T-cell (primary cell): Measurements from ENCODE around the gene ADCY5. TPM values are rescaled to one million over a fixed set of nuclear protein-coding genes. Genes with fewer than 3 reads are reported as not detected.

Experiments used
- ATAC-seq, 4 experiments: fragments of 200-7000 bp in 3 of 4; fragments of 150-1000 bp in 1 of 4; cut with Tn5 transposase; replicated peaks in 1 of 4; 1 replicate in 3 of 4; 2 replicates in 1 of 4; pipeline ENCODE4 v1.10.0; 2021; ENCODE audit warnings: moderate library complexity in 3 of 4, mild to moderate bottlenecking in 2 of 4, moderate number of reproducible peaks in 1 of 4
- CTCF ChIA-PET, 2 donors: fragments of 300-600 bp; sonication (Branson Sonifier 250); formaldehyde crosslinking; loops; one replicate each; lab custom pipeline; 2022; ENCODE audit warnings: antibody characterized with exemption in 2 of 2; lab: Charles Lee
- POLR2A ChIA-PET, 2 donors: fragments of 300-600 bp; sonication (Branson Sonifier 250); formaldehyde crosslinking; loops; one replicate each; lab custom pipeline; 2022; ENCODE audit warnings: antibody characterized with exemption in 2 of 2; lab: Charles Lee
- DNase-seq, 35 experiments: peaks; one replicate each; pipeline versions ENCODE4 v3.0.0 to v3.0.0-alpha.2; 2013 to 2023
- H3K27ac ChIP-seq: one replicate; pipeline ENCODE4 v1.5.1; 2013; ENCODE audit warnings: low read length
- H3K27me3 ChIP-seq, 2 experiments: replicated peaks in 1 of 2; 1 replicate in 1 of 2; 2 replicates in 1 of 2; pipeline versions ENCODE4 v1.6.1 to v1.7.0; 2013; ENCODE audit warnings: low read length in 1 of 2, mixed read lengths in 1 of 2; ENCODE audit not compliant: control insufficient read depth in 2 of 2, insufficient read depth in 2 of 2; ENCODE audit errors: extremely low read depth in 1 of 2
- H3K36me3 ChIP-seq, 2 donors: 1 replicate in 1 of 2; 2 replicates in 1 of 2; pipeline versions ENCODE4 v1.6.1 to v1.7.0; 2013; ENCODE audit warnings: low read length in 1 of 2; ENCODE audit not compliant: control insufficient read depth in 2 of 2, insufficient read depth in 1 of 2; ENCODE audit errors: extremely low read depth in 1 of 2
- H3K4me1 ChIP-seq, 2 experiments: 1 replicate in 1 of 2; 2 replicates in 1 of 2; pipeline versions ENCODE4 v1.6.1 to v1.7.0; 2013; ENCODE audit warnings: low read length in 2 of 2, mixed read lengths in 1 of 2; ENCODE audit not compliant: insufficient read depth in 2 of 2, control insufficient read depth in 1 of 2; ENCODE audit errors: extremely low read depth in 1 of 2
- H3K4me3 ChIP-seq, 2 donors: 1 replicate in 1 of 2; 2 replicates in 1 of 2; pipeline versions ENCODE4 v1.5.1 to v1.7.0; 2013; ENCODE audit warnings: mild to moderate bottlenecking in 2 of 2, low read length in 1 of 2, moderate library complexity in 1 of 2; ENCODE audit not compliant: control insufficient read depth in 1 of 2; ENCODE audit errors: extremely low read depth in 1 of 2
- H3K9me3 ChIP-seq: 2 replicates; pipeline ENCODE4 v1.7.0; 2013
- H3K27ac Mint-ChIP-seq, 2 donors: one replicate each; pipeline ENCODE4 v1.8.0; 2020 to 2021; ENCODE audit warnings: mild to moderate bottlenecking in 2 of 2, mixed read lengths in 2 of 2
- H3K27me3 Mint-ChIP-seq, 2 donors: one replicate each; pipeline ENCODE4 v1.8.0; 2021 to 2022; ENCODE audit warnings: mixed read lengths in 2 of 2
- H3K36me3 Mint-ChIP-seq: one replicate; pipeline ENCODE4 v1.8.0; 2021; ENCODE audit warnings: mixed read lengths
- H3K4me1 Mint-ChIP-seq, 3 donors: one replicate each; pipeline ENCODE4 v1.8.0; 2020 to 2022; ENCODE audit warnings: mixed read lengths in 3 of 3, mild to moderate bottlenecking in 1 of 3
- H3K4me3 Mint-ChIP-seq, 3 donors: one replicate each; pipeline ENCODE4 v1.8.0; 2020 to 2022; ENCODE audit warnings: mild to moderate bottlenecking in 3 of 3, mixed read lengths in 3 of 3, moderate library complexity in 3 of 3
- H3K9me3 Mint-ChIP-seq, 3 donors: one replicate each; pipeline ENCODE4 v1.8.0; 2020 to 2022; ENCODE audit warnings: mixed read lengths in 3 of 3
- WGBS: methylation state at CpG from one replicate; pipeline ENCODE4 v1.1.5; 2013; ENCODE audit warnings: missing lambda C conversion rate; ENCODE audit not compliant: insufficient coverage; 5-methylcytosine and 5-hydroxymethylcytosine counted together
- total RNA-seq, 35 experiments: library from RNA in 6 of 35; stranded (reverse) in 6 of 35; fragments of 120-200 nt in 1 of 35; gene quantifications; one replicate each; pipeline versions ENCODE4 v1.2.1 to v1.2.4 and lab custom pipeline; 2013 to 2026

Gene ADCY5
- total RNA-seq, 5 donors from 2014 or later (not counting 1 experiment from before 2014, with no cell fraction given), result 0.23 TPM; not detected in 4

DNA sequence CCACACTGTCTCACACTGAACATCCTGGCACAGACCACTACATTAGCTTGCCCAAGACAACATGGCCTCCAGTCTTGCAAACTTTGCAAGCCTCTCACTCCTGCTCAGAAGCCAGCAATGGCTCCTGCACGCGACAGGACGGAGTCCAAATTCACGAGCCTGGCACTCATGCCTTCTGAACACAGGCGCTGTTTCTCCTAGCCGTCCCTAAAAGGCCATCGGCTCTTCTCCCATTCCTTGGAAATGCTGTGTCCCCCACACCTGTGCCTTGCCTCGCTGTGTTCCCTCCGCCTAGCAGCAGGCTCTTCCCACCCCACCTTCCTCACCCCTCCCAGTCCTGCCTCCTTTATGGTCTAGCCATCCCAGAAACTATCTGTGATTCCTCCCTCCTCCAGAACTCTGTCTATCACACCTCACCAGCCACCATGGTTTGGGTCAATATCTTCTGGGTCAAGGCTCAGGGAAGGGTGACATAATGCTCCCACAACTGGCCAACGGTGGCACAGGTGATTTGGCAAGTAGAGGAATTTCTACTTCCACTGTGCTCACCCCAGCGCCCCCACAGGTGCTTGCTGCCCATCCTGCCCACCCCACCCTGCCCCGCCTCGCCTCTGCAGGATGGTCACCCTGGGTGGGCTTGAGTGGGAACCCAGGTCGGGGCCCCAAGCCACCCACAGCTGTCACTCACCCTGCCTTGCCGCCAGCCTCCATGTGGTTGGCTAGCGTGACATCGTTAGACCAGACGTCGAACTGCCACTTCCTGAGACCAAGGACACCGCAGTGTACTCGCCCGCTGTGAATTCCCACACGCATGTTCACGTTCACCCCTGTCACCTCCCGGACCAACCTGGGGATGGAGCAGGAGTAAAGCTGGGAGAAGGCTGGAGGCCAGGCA is 120.7 kb downstream of the ADCY5 start:
- DNase-seq (no peak), ATAC-seq (peak in 1 of 4 experiments; percentile 17)
- WGBS, result 71% methylated on average over 21 of the region's 25 CpGs
- H3K27ac Mint-ChIP-seq, result no peak overlapping the region
- no peaks in the 10 kb centered on the region for H3K36me3 Mint-ChIP-seq
- H3K4me3 ChIP-seq, result no peak overlapping the region
- peaks cover 0 to 3% of the 10 kb centered on the region in 2 experiments for H3K4me1 ChIP-seq
- no peaks in the 10 kb centered on the region for H3K9me3 ChIP-seq
- POLR2A ChIA-PET, result no interaction called here
- H3K27ac ChIP-seq, result no peak overlapping the region
- CTCF ChIA-PET, result interaction anchor here (0.5 to 2.5 kb wide), 6 partner anchors 10 to 954 kb away, joined by 3 to 15 read pairs (median 7); no protein-coding TSS in a partner anchor
- H3K36me3 ChIP-seq, result no peaks in the 10 kb centered on the region
- H3K4me3 Mint-ChIP-seq, result no peak overlapping the region
- H3K4me1 Mint-ChIP-seq, result no peaks in the 10 kb centered on the region
- H3K27me3 Mint-ChIP-seq, result peaks cover under 1 to 8% of the 10 kb centered on the region in 2 donors
- H3K27me3 ChIP-seq, result peaks cover 0 to 16% of the 10 kb centered on the region in 2 experiments
- H3K9me3 Mint-ChIP-seq, result no peaks in the 10 kb centered on the region

DNA sequence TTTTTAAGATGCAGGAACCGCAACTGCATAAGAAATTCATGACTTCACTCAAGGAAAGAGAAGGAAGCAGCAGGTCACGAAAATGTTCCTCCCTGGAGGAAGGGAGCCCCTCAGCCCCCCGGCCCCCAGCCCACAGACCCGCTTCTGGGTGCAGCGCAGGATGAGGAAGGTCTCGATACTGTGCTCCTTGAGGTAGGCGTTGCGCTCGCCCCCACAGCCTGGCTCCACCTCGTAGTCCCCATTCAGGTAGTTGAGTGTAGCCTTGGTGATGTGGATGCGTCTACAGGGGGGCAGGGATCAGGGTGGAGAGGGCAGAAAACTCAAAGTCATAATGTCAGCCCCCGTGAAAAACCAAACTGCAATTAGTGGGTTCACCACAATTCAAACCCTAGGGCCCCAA is 121.4 kb downstream of the ADCY5 start:
- Mint-ChIP-seq H3K9me3 (no peaks in the 10 kb centered on the region), H3K4me3 (no peak overlapping the region)

DNA sequence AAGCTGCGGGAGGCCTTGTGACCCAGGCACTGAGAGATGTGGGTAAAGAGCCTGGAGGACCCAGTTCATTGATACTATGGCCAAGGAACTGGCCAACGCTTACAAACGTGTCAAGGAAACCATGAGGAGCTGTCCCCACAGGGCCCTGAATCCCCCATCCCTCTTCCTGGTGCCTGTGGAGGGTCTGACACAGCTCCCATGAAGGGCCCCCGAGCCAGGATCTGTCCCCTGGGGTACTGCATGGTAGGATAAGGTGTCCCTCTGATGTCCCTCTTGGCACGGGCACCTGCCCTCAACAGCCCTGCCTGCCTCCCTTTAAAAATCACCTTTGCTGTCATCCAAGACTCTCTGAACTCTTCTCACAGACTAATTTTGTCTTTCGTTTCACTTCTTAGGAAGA is 122.4 kb downstream of the ADCY5 start:
- Mint-ChIP-seq H3K36me3 (no peaks in the 10 kb centered on the region), H3K4me3 (no peak overlapping the region), H3K9me3 (no peaks in the 10 kb centered on the region), H3K27ac (no peak overlapping the region), H3K27me3 (peaks cover 5 to 16% of the 10 kb centered on the region in 2 donors), H3K4me1 (no peaks in the 10 kb centered on the region)
- no peaks in the 10 kb centered on the region for H3K36me3 ChIP-seq
- CTCF ChIA-PET, result interaction anchor here (0.6 to 2.5 kb wide), 5 partner anchors 12 to 233 kb away, joined by 3 to 15 read pairs (median 5); no protein-coding TSS in a partner anchor
- POLR2A ChIA-PET, result interaction anchor here in 1 of 2 donors (0.7 kb wide), 1 partner anchor 1651 kb away, joined by 3 read pairs; no protein-coding TSS in a partner anchor
- peaks cover 0 to 3% of the 10 kb centered on the region in 2 experiments for H3K4me1 ChIP-seq
- WGBS, result 83% methylated on average over 3 of the region's 6 CpGs
- no peak for DNase-seq
- no peak for ATAC-seq
- H3K27me3 ChIP-seq, result peaks cover 0 to 29% of the 10 kb centered on the region in 2 experiments
- no peak overlapping the region for H3K27ac ChIP-seq
- no peaks in the 10 kb centered on the region for H3K9me3 ChIP-seq
- H3K4me3 ChIP-seq, result no peak overlapping the region

More for the DNA sequence above, 121.4 kb downstream of the ADCY5 start:
- POLR2A ChIA-PET, result no interaction called here
- no peaks in the 10 kb centered on the region for H3K4me1 Mint-ChIP-seq
- no peak overlapping the region for H3K27ac Mint-ChIP-seq
- ATAC-seq (no peak), DNase-seq (no peak)
- no peaks in the 10 kb centered on the region for H3K36me3 Mint-ChIP-seq
- Histone ChIP-seq H3K4me1 (peaks cover 0 to 3% of the 10 kb centered on the region in 2 experiments), H3K9me3 (no peaks in the 10 kb centered on the region), H3K4me3 (no peak overlapping the region), H3K36me3 (no peaks in the 10 kb centered on the region), H3K27me3 (peaks cover 0 to 20% of the 10 kb centered on the region in 2 experiments), H3K27ac (no peak overlapping the region)
- H3K27me3 Mint-ChIP-seq, result peaks cover 5 to 15% of the 10 kb centered on the region in 2 donors
- WGBS, result 55% methylated on average over 5 of the region's 12 CpGs
- CTCF ChIA-PET, result interaction anchor here (0.5 to 2.5 kb wide), 3 partner anchors 11 to 1842 kb away, joined by 3 to 15 read pairs (median 5); no protein-coding TSS in a partner anchor

DNA sequence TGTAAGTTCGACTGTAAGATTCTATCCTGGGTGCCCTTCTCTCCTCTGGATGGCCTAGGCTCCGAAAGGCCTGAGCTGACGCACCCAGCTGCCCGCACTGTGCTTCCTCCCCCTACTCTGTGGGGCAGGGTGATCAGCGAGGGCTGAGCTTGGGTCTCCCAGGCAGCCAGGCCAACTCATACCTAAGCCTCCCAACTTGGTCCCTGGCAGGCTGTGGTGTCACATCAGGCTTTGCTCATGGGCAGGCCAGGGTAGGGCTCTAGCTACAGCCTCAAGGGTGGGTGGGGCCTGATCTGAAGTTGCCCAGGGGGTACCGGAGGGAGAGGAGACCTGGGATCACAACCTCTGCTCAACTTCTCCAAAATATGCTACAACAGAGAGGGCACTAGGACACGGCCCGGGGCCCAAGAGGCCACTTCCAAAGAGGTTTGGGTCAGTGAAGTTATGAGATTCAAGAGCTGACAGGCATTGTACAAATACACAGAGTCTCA is 123.1 kb downstream of the ADCY5 start:
- POLR2A ChIA-PET, result no interaction called here
- Mint-ChIP-seq H3K4me3 (no peak overlapping the region), H3K9me3 (no peaks in the 10 kb centered on the region), H3K4me1 (no peaks in the 10 kb centered on the region), H3K27ac (no peak overlapping the region), H3K27me3 (peaks cover 5 to 23% of the 10 kb centered on the region in 2 donors), H3K36me3 (no peaks in the 10 kb centered on the region)
- ATAC-seq (no peak), DNase-seq (no peak)
- Histone ChIP-seq H3K36me3 (no peaks in the 10 kb centered on the region), H3K9me3 (no peaks in the 10 kb centered on the region), H3K4me1 (peaks cover 0 to 3% of the 10 kb centered on the region in 2 experiments), H3K27me3 (peaks cover 0 to 33% of the 10 kb centered on the region in 2 experiments), H3K4me3 (no peak overlapping the region), H3K27ac (no peak overlapping the region)
- 92% methylated on average over 2 of the region's 8 CpGs for WGBS
- CTCF ChIA-PET, result interaction anchor here (1.6 to 2.5 kb wide), 2 partner anchors 233 to 234 kb away, joined by 8 to 15 read pairs; no protein-coding TSS in a partner anchor

DNA sequence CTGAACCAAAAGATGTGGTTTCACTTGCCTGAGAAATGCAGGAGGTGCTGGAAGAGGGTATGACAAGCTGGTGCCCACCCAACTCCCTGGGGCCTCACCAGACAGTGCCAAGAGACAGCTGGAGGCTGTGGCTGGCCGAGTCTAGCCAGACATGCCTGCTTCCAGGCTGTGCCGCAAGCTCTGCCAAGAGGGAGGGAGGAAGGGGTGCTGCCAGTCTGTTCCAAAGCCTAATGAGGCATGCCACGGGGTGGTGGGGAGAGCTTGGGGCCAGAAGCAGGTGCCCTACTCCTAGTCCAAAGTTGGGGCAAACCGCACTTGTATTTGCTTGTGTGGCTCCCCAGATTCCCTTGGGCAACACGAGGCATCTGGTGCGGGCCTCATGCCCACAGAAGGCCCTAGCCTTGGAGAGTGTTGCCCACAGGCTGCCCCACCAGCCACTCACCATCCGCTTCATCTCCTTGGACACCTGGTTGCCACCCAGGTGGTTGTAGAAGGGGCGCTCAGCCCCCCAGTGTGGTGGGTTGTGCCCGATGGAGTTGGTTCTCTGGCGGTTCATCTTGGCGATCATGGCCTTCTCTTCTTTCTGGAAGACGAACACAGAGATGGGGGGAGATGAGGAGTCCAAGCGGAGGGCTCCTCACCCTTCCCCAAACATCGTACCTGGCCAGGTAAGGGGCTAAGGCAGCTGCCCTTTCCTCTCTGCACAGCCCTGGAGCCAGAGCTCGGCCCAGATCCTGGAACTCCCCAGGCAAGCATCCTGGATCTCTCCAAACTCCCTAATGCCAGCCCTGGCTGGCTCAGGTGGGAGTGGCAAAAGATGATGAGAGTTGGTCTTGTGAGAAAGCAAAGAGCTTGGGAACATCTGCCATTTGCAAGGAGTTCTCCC is 123.8 kb downstream of the ADCY5 start:
- no peak overlapping the region for H3K27ac Mint-ChIP-seq
- 81% methylated on average over 4 of the region's 15 CpGs for WGBS
- H3K4me3 ChIP-seq, result no peak overlapping the region
- CTCF ChIA-PET, result interaction anchor here (1.6 to 2.5 kb wide), 2 partner anchors 234 to 235 kb away, joined by 8 to 15 read pairs; no protein-coding TSS in a partner anchor
- no peaks in the 10 kb centered on the region for H3K9me3 Mint-ChIP-seq
- no peaks in the 10 kb centered on the region for H3K36me3 Mint-ChIP-seq
- no peak for ATAC-seq
- peaks cover 0 to 30% of the 10 kb centered on the region in 2 experiments for H3K27me3 ChIP-seq
- no peaks in the 10 kb centered on the region for H3K36me3 ChIP-seq
- no peaks in the 10 kb centered on the region for H3K9me3 ChIP-seq
- POLR2A ChIA-PET, result no interaction called here
- peaks cover 5 to 29% of the 10 kb centered on the region in 2 donors for H3K27me3 Mint-ChIP-seq
- H3K4me3 Mint-ChIP-seq, result no peak overlapping the region
- no peak overlapping the region for H3K27ac ChIP-seq
- no peak for DNase-seq
- no peaks in the 10 kb centered on the region for H3K4me1 Mint-ChIP-seq
- H3K4me1 ChIP-seq, result peaks cover 0 to 3% of the 10 kb centered on the region in 2 experiments
